Adrenal gland (tissue), 12 donors: ENCODE data around the gene STARD5. TPM values are rescaled to one million over a fixed set of nuclear protein-coding genes. Genes with fewer than 3 reads are reported as not detected.

ENCODE experiments used
- DNase-seq, 7 donors: peaks; one replicate each; pipeline ENCODE4 v3.0.0-alpha.2; 2019 to 2020
- H3K27ac ChIP-seq, 5 donors: fragments of 200-600 bp; sonication (generic) in 4 of 5; 1 replicate in 3 of 5; 2 replicates in 2 of 5; pipeline versions ENCODE4 v1.5.1 to v1.8.0; 2016 to 2020; ENCODE audit warnings: mild to moderate bottlenecking in 1 of 5
- H3K27me3 ChIP-seq: fragments of 200-600 bp; 2 replicates; pipeline ENCODE4 v1.8.0; 2021
- H3K36me3 ChIP-seq, 2 donors: fragments of 200-600 bp; replicated peaks in 1 of 2; 1 replicate in 1 of 2; 2 replicates in 1 of 2; pipeline versions ENCODE4 v1.5.1 to v1.8.0; 2018 to 2022
- H3K4me1 ChIP-seq, 2 donors: fragments of 200-600 bp; replicated peaks in 1 of 2; 1 replicate in 1 of 2; 2 replicates in 1 of 2; pipeline versions ENCODE4 v1.5.1 to v1.8.0; 2018 to 2021
- H3K4me3 ChIP-seq, 4 donors: fragments of 200-600 bp; sonication (generic) in 3 of 4; one replicate each; pipeline ENCODE4 v1.5.1; 2016 to 2018
- H3K9me3 ChIP-seq, 3 donors: fragments of 200-600 bp; sonication (generic) in 1 of 3; replicated peaks in 1 of 3; 1 replicate in 2 of 3; 2 replicates in 1 of 3; pipeline versions ENCODE4 v1.5.1 to v1.8.0; 2016 to 2021
- CTCF ChIP-seq, 6 experiments: fragments of 450-650 bp in 4 of 6; fragments of 200-600 bp in 2 of 6; sonication (generic) in 1 of 6; IDR thresholded peaks; 1 replicate in 5 of 6; 2 replicates in 1 of 6; pipeline versions ENCODE4 v1.5.1 to v1.8.0; 2016 to 2021; ENCODE audit warnings: antibody characterized with exemption in 6 of 6, mild to moderate bottlenecking in 2 of 6, moderate library complexity in 1 of 6
- POLR2A ChIP-seq, 2 donors: fragments of 450-650 bp; IDR thresholded peaks; one replicate each; pipeline ENCODE4 v1.6.1; 2017; ENCODE audit warnings: antibody characterized with exemption in 2 of 2, mild to moderate bottlenecking in 2 of 2, moderate library complexity in 1 of 2
- WGBS, 4 donors: extraction: QIAGEN DNeasy Blood & Tissue Kit in 2 of 4; methylation state at CpG; one replicate each; pipeline versions ENCODE4 v1.1.5 to v1.1.7; 2013 to 2017; 5-methylcytosine and 5-hydroxymethylcytosine counted together
- intact Hi-C, 2 donors: fragments of 100-400 bp; cut with DNase I; formaldehyde crosslinking; loops; one replicate each; pipeline versions ENCODE4 v1.14.1 to v1.15.0; 2022 to 2023
- polyA plus RNA-seq, 3 donors: library from polyadenylated mRNA; stranded (reverse); fragments of 200-250 nt in 2 of 3; fragments of 350-450 nt in 1 of 3; fragmentation: Illumina TruSeq in 1 of 3; extraction: RNeasy Lipid Tissue Mini Kit (QIAGEN cat#74804) in 1 of 3; gene quantifications; one replicate each; pipeline ENCODE4 v1.2.3, GENCODE V29; 2013 to 2014
- total RNA-seq, 9 donors: library from RNA; depleted of rRNA in 4 of 9; stranded (reverse); fragments of >200 nt in 4 of 9; fragments of 120-200 nt in 1 of 9; fragmentation: NEBNext Ultra II Directional in 1 of 9; extraction: Animal tissue kit (Norgen Biotek cat#: 25700) in 1 of 9; gene quantifications; one replicate each; pipeline versions ENCODE4 v1.1.0 to v1.2.4, GENCODE V29; 2013 to 2023
- donor health status: healthy with polysubstance abuse.
- donor health status: Bipolar disorder and iron deficiency.
- donor health status: DM: yes; HTN: yes; CAD: no.
- donor health status: DM: no; HTN: no; CAD: no.
- donor health status: DM: no; HTN: no; CAD: no.
- donor health status: DM: yes; HTN: yes; CAD: no.

Gene STARD5
- total and polyA plus RNA-seq, 12 donors = 0.97 to 6.1 (median 3.5) TPM

GRCh38 chr15:81335631-81336030 lies 11.7 kb upstream of the STARD5 start:
- Histone ChIP-seq H3K36me3 (no peaks in the 10 kb centered on the region), H3K9me3 (no peaks in the 10 kb centered on the region), H3K27me3 (no peaks in the 10 kb centered on the region), H3K4me1 (peaks cover 0 to 18% of the 10 kb centered on the region in 2 donors), H3K4me3 (no peak overlapping the region), H3K27ac (no peak overlapping the region)
- WGBS, 4 donors = 89 to 95% (median 93%) methylated on average over 4 of the region's 4 CpGs
- no peak for DNase-seq
- intact Hi-C loops = loop anchor here in 1 of 2 donors (10.0 kb wide), 1 partner anchor 231 kb away; no protein-coding TSS in a partner anchor
- no peak for TF ChIP-seq CTCF (IDR thresholded peaks at IDR 0.05)
- TF ChIP-seq POLR2A (IDR thresholded peaks at IDR 0.05) = no peak

GRCh38 chr15:81334768-81335435 lies 11.0 kb upstream of the STARD5 start:
- WGBS, 4 donors = 83 to 90% (median 87%) methylated on average over 8 to 10 of the region's 10 CpGs
- intact Hi-C loops = loop anchor here in 1 of 2 donors (5.0 to 10.0 kb wide), 2 partner anchors 58 to 230 kb away; no protein-coding TSS in a partner anchor

DNA sequence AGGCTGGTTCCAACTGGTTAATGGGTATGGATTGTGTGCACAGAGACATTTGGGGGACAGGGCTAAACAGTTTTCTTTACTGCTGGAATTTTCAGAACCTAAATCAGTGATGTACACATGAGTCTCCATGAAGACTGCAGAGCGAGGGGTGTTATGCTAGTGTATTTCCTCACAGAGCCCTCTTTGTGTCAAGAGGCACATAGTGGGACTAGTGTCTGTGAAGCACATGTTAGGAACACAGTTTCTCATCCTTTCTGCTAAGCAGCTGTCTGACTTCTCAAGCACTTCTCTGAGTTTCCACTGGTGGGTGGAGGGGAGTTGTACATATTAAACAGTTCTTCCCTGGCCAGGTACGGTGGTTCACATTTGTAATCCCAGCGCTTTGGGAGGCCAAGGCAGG lies 9.4 kb upstream of the STARD5 start:
- H3K4me1 ChIP-seq = peaks cover 0 to 8% of the 10 kb centered on the region in 2 donors
- no peaks in the 10 kb centered on the region for H3K36me3 ChIP-seq
- 94 to 100% (median 95%) methylated on average over 2 to 3 of the region's 3 CpGs for WGBS, 4 donors
- no peak overlapping the region for H3K4me3 ChIP-seq
- DNase-seq = no peak
- intact Hi-C loops = loop anchor here in 1 of 2 donors (5.0 to 10.0 kb wide), 2 partner anchors 56 to 229 kb away; no protein-coding TSS in a partner anchor
- no peak for TF ChIP-seq POLR2A (IDR thresholded peaks at IDR 0.05)
- no peak for TF ChIP-seq CTCF (IDR thresholded peaks at IDR 0.05)
- H3K27me3 ChIP-seq = no peaks in the 10 kb centered on the region
- no peak overlapping the region for H3K27ac ChIP-seq
- no peaks in the 10 kb centered on the region for H3K9me3 ChIP-seq

More at GRCh38 chr15:81334768-81335435, 11.0 kb upstream of the STARD5 start:
- H3K27me3 ChIP-seq = no peaks in the 10 kb centered on the region
- no peaks in the 10 kb centered on the region for H3K9me3 ChIP-seq
- TF ChIP-seq CTCF (IDR thresholded peaks at IDR 0.05) (no peak), POLR2A (IDR thresholded peaks at IDR 0.05) (no peak)
- DNase-seq = no peak
- H3K36me3 ChIP-seq = no peaks in the 10 kb centered on the region
- peaks cover 0 to 18% of the 10 kb centered on the region in 2 donors for H3K4me1 ChIP-seq
- H3K27ac ChIP-seq = no peak overlapping the region
- no peak overlapping the region for H3K4me3 ChIP-seq

- H3K27me3 ChIP-seq = no peaks in the 10 kb centered on the region
- intact Hi-C loops = loop anchor here in 1 of 2 donors (5.0 to 10.0 kb wide), 2 partner anchors 55 to 228 kb away; no protein-coding TSS in a partner anchor
- TF ChIP-seq CTCF (IDR thresholded peaks at IDR 0.05) = no peak
- no peak for TF ChIP-seq POLR2A (IDR thresholded peaks at IDR 0.05)
- no peak overlapping the region for H3K27ac ChIP-seq
- no peaks in the 10 kb centered on the region for H3K36me3 ChIP-seq
- H3K4me3 ChIP-seq = no peak overlapping the region
- 83 to 95% (median 94%) methylated on average over 2 to 12 of the region's 12 CpGs for WGBS, 4 donors
- no peaks in the 10 kb centered on the region for H3K4me1 ChIP-seq
- no peaks in the 10 kb centered on the region for H3K9me3 ChIP-seq
- no peak for DNase-seq
Measured at GRCh38 chr15:81332326-81332725, 8.4 kb upstream of the STARD5 start.
